NCI-H82 (cell line): ENCODE data around the gene ERCC4.

Source experiments
- DNase-seq: peaks from one replicate; lab custom pipeline; 2025; lab: John Stamatoyannopoulos, UW

The ERCC4 gene

GRCh38 chr16:13948086-13948485, 28.1 kb downstream of the ERCC4 start:
- no peak for DNase-seq

GRCh38 chr16:13950821-13951547, 31.0 kb downstream of the ERCC4 start:
- no peak for DNase-seq

GRCh38 chr16:13951611-13952010, 31.7 kb downstream of the ERCC4 start:
- no peak for DNase-seq

- no peak for DNase-seq
These were observed 33.5 kb downstream of the ERCC4 start for GRCh38 chr16:13953501-13953900.

- DNase-seq: no peak
These were observed 36.8 kb downstream of the ERCC4 start for GRCh38 chr16:13956635-13957196.

GRCh38 chr16:13957197-13958078, 37.5 kb downstream of the ERCC4 start:
- no peak for DNase-seq

- DNase-seq: no peak
These were observed 38.5 kb downstream of the ERCC4 start for GRCh38 chr16:13958474-13958873.

GRCh38 chr16:13959626-13960025, 39.7 kb downstream of the ERCC4 start:
- no peak for DNase-seq

- DNase-seq: peak; percentile 78
These were observed 41.3 kb downstream of the ERCC4 start for GRCh38 chr16:13961099-13961811.

- DNase-seq: no peak
These were observed 42.3 kb downstream of the ERCC4 start for GRCh38 chr16:13962232-13962631.

GRCh38 chr16:13968835-13969234, 48.9 kb downstream of the ERCC4 start:
- no peak for DNase-seq

GRCh38 chr16:13969711-13970110, 49.8 kb downstream of the ERCC4 start:
- no peak for DNase-seq

- no peak for DNase-seq
These were observed 50.9 kb downstream of the ERCC4 start for GRCh38 chr16:13970708-13971422.

- DNase-seq: peak; percentile 20
These were observed 53.5 kb downstream of the ERCC4 start for GRCh38 chr16:13973321-13974023.

GRCh38 chr16:13977177-13977576, 57.2 kb downstream of the ERCC4 start:
- DNase-seq: no peak

- no peak for DNase-seq
These were observed 62.5 kb downstream of the ERCC4 start for GRCh38 chr16:13982451-13982850.

GRCh38 chr16:13983625-13984024, 63.7 kb downstream of the ERCC4 start:
- DNase-seq: no peak

GRCh38 chr16:13984794-13985193, 64.8 kb downstream of the ERCC4 start:
- no peak for DNase-seq

- no peak for DNase-seq
These were observed 68.1 kb downstream of the ERCC4 start for GRCh38 chr16:13988038-13988437.

- no peak for DNase-seq
These were observed 72.4 kb downstream of the ERCC4 start for GRCh38 chr16:13992322-13992721.

- no peak for DNase-seq
These were observed 73.0 kb downstream of the ERCC4 start for GRCh38 chr16:13992976-13993375.
